H1 (cell line): ENCODE measurements around the gene NHEJ1. TPM values are rescaled to one million over a fixed set of nuclear protein-coding genes. Genes with fewer than 3 reads are reported as not detected.

ENCODE experiments used
- CTCF ChIA-PET: fragments of 300-600 bp; sonication (Branson Sonifier 250); formaldehyde crosslinking; loops from one replicate; lab custom pipeline; 2021; ENCODE audit not compliant: partially characterized antibody; lab: Charles Lee
- POLR2A ChIA-PET: fragments of 300-600 bp; sonication (Branson Sonifier 250); formaldehyde crosslinking; loops from one replicate; lab custom pipeline; 2021; ENCODE audit warnings: inconsistent platforms; ENCODE audit not compliant: partially characterized antibody; lab: Charles Lee
- DNase-seq, 2 experiments: peaks; one replicate each; pipeline versions ENCODE4 v3.0.0 to v3.0.0-alpha.2; 2010 to 2022; ENCODE audit warnings: low spot score in 2 of 2, low read depth in 1 of 2, mixed read lengths in 1 of 2
- FAIRE-seq: peaks from 2 replicates; lab custom pipeline; 2011; peaks lifted over from hg19 to GRCh38; lab: Jason Lieb, UNC
- H2AFZ ChIP-seq: 2 replicates; pipeline ENCODE4 v1.8.1; 2012; ENCODE audit warnings: low read length, inconsistent platforms
- H2AK5ac ChIP-seq: 2 replicates; pipeline ENCODE4 v1.6.1; 2013; ENCODE audit warnings: low read depth, low read length
- H2BK120ac ChIP-seq: replicated peaks from 2 replicates; pipeline ENCODE3; 2013; ENCODE audit warnings: low read depth, low read length, inconsistent platforms
- H2BK12ac ChIP-seq: 2 replicates; pipeline ENCODE4 v1.6.1; 2013; ENCODE audit warnings: low read depth, low read length
- H2BK15ac ChIP-seq: 2 replicates; pipeline ENCODE4 v1.6.1; 2013; ENCODE audit warnings: low read length
- H2BK20ac ChIP-seq: 2 replicates; pipeline ENCODE4 v1.6.1; 2013; ENCODE audit warnings: low read length
- H2BK5ac ChIP-seq: 2 replicates; pipeline ENCODE4 v1.6.1; 2013; ENCODE audit warnings: low read depth, low read length
- H3K14ac ChIP-seq: 2 replicates; pipeline ENCODE4 v1.6.1; 2013; ENCODE audit warnings: inconsistent platforms; ENCODE audit not compliant: insufficient read length
- H3K18ac ChIP-seq: 2 replicates; pipeline ENCODE4 v1.6.1; 2013; ENCODE audit warnings: low read length; ENCODE audit errors: extremely low read depth
- H3K23ac ChIP-seq: 2 replicates; pipeline ENCODE4 v1.6.1; 2013; ENCODE audit warnings: inconsistent platforms; ENCODE audit not compliant: insufficient read length
- H3K23me2 ChIP-seq: 2 replicates; pipeline ENCODE4 v1.6.1; 2013; ENCODE audit warnings: low read depth, low read length
- H3K27ac ChIP-seq: 2 replicates; pipeline ENCODE4 v1.6.1; 2011; ENCODE audit warnings: low read depth, low read length, inconsistent platforms
- H3K27me3 ChIP-seq, 4 experiments: replicated peaks in 1 of 4; 1 replicate in 1 of 4; 2 replicates in 3 of 4; pipeline versions ENCODE4 v1.6.1 to v1.8.1; 2011 to 2013; ENCODE audit warnings: low read length in 3 of 4, mild to moderate bottlenecking in 3 of 4, inconsistent platforms in 2 of 4, mixed read lengths in 2 of 4, moderate library complexity in 1 of 4; ENCODE audit not compliant: control insufficient read depth in 3 of 4, insufficient read depth in 3 of 4; ENCODE audit errors: extremely low read depth in 1 of 4
- H3K36me3 ChIP-seq, 4 experiments: 2 replicates each; pipeline versions ENCODE4 v1.6.1 to v1.8.1; 2011 to 2013; ENCODE audit warnings: mild to moderate bottlenecking in 4 of 4, low read length in 3 of 4, moderate library complexity in 2 of 4, control low read depth in 1 of 4, inconsistent platforms in 1 of 4; ENCODE audit not compliant: insufficient read depth in 4 of 4, control insufficient read depth in 2 of 4
- H3K4ac ChIP-seq: replicated peaks from 2 replicates; pipeline ENCODE3; 2013; ENCODE audit warnings: low read length, low read depth, mixed read lengths, inconsistent platforms; ENCODE audit not compliant: insufficient read length
- H3K4me1 ChIP-seq, 4 experiments: replicated peaks in 1 of 4; 1 replicate in 1 of 4; 2 replicates in 3 of 4; pipeline versions ENCODE4 v1.6.1 to v1.8.1; 2011 to 2013; ENCODE audit warnings: low read length in 3 of 4, inconsistent platforms in 2 of 4, mixed read lengths in 1 of 4; ENCODE audit not compliant: insufficient read depth in 4 of 4, control insufficient read depth in 3 of 4
- H3K4me2 ChIP-seq, 2 experiments: 2 replicates each; pipeline versions ENCODE4 v1.6.1 to v1.8.1; 2011 to 2013; ENCODE audit warnings: low read depth in 2 of 2, low read length in 2 of 2, control low read depth in 1 of 2, inconsistent platforms in 1 of 2, mild to moderate bottlenecking in 1 of 2; ENCODE audit not compliant: insufficient read depth in 1 of 2
- H3K4me3 ChIP-seq, 4 experiments: fragments of 200-600, 300-600 bp in 1 of 4; sonication (generic), shearing (Covaris generic), sonication (Bioruptor Twin) in 1 of 4; 2 replicates each; pipeline versions ENCODE4 v1.5.1 to v1.8.1; 2011 to 2016; ENCODE audit warnings: low read length in 4 of 4, low read depth in 3 of 4, control low read depth in 2 of 4, inconsistent platforms in 2 of 4, mild to moderate bottlenecking in 2 of 4, mixed read lengths in 1 of 4, moderate library complexity in 1 of 4; ENCODE audit not compliant: insufficient read depth in 2 of 4; ENCODE audit errors: extremely low read depth in 1 of 4
- H3K56ac ChIP-seq: replicated peaks from 2 replicates; pipeline ENCODE3; 2013; ENCODE audit warnings: low read depth, mild to moderate bottlenecking, mixed read lengths, low read length, inconsistent platforms; ENCODE audit not compliant: insufficient read length
- H3K79me1 ChIP-seq: 2 replicates; pipeline ENCODE4 v1.6.1; 2013; ENCODE audit warnings: low read depth, low read length, control low read depth
- H3K79me2 ChIP-seq, 2 experiments: 2 replicates each; pipeline versions ENCODE4 v1.6.1 to v1.8.1; 2012 to 2013; ENCODE audit warnings: low read length in 2 of 2, mild to moderate bottlenecking in 2 of 2, inconsistent platforms in 1 of 2; ENCODE audit not compliant: insufficient read depth in 2 of 2, control insufficient read depth in 1 of 2
- H3K9ac ChIP-seq, 4 experiments: replicated peaks in 1 of 4; 1 replicate in 1 of 4; 2 replicates in 3 of 4; pipeline versions ENCODE4 v1.6.1 to v1.8.1; 2011 to 2013; ENCODE audit warnings: low read depth in 3 of 4, low read length in 3 of 4, control low read depth in 2 of 4, mild to moderate bottlenecking in 2 of 4, moderate library complexity in 2 of 4, inconsistent platforms in 1 of 4; ENCODE audit errors: extremely low read depth in 1 of 4
- H3K9me3 ChIP-seq, 2 experiments: 2 replicates each; pipeline versions ENCODE4 v1.6.1 to v1.8.1; 2012 to 2013; ENCODE audit warnings: mild to moderate bottlenecking in 2 of 2, moderate library complexity in 2 of 2, control low read depth in 1 of 2, inconsistent platforms in 1 of 2, low read depth in 1 of 2, low read length in 1 of 2, mixed read lengths in 1 of 2; ENCODE audit not compliant: insufficient read depth in 2 of 2
- H4K20me1 ChIP-seq, 2 experiments: replicated peaks in 1 of 2; 2 replicates each; pipeline versions ENCODE3 to v1.8.1; 2011 to 2013; ENCODE audit warnings: inconsistent platforms in 2 of 2, low read length in 2 of 2, mild to moderate bottlenecking in 1 of 2; ENCODE audit not compliant: insufficient read depth in 2 of 2, control insufficient read depth in 1 of 2
- H4K5ac ChIP-seq: 2 replicates; pipeline ENCODE4 v1.6.1; 2013; ENCODE audit warnings: low read length, low read depth, mixed read lengths, inconsistent platforms; ENCODE audit not compliant: insufficient read length
- H4K8ac ChIP-seq: 2 replicates; pipeline ENCODE4 v1.8.0; 2013; ENCODE audit warnings: mild to moderate bottlenecking, moderate library complexity, low read length, inconsistent platforms; ENCODE audit not compliant: insufficient read depth; ENCODE audit errors: extremely low read depth
- H4K91ac ChIP-seq: replicated peaks from 2 replicates; pipeline ENCODE3; 2013; ENCODE audit warnings: low read length, mixed read lengths, inconsistent platforms; ENCODE audit not compliant: insufficient read length
- CREB1 ChIP-seq: IDR thresholded peaks from 2 replicates; pipeline ENCODE4 v1.6.1; 2012; ENCODE audit warnings: inconsistent platforms
- HDAC6 ChIP-seq: IDR thresholded peaks from one replicate; pipeline ENCODE4 v1.7.1; 2012; ENCODE audit warnings: low read depth, mild to moderate bottlenecking, inconsistent platforms, low read length, moderate library complexity
- JUN ChIP-seq: IDR thresholded peaks from 2 replicates; pipeline ENCODE4 v1.6.1; 2011; ENCODE audit warnings: low read depth, mild to moderate bottlenecking, improper control_type of control experiment, low read length
- NANOG ChIP-seq: IDR thresholded peaks from 2 replicates; pipeline ENCODE4 v1.6.1; 2011; ENCODE audit warnings: low read length, low read depth, mild to moderate bottlenecking, inconsistent platforms; ENCODE audit not compliant: insufficient read depth, poor library complexity, severe bottlenecking
- TBP ChIP-seq: IDR thresholded peaks from 2 replicates; pipeline ENCODE4 v1.6.1; 2011; ENCODE audit warnings: low read depth, low read length, improper control_type of control experiment
- WGBS, 2 experiments: shearing (Covaris generic) in 1 of 2; methylation state at CpG; one replicate each; pipeline versions ENCODE4 v1.1.6 to v1.1.7; 2013 to 2015; ENCODE audit warnings: low lambda C conversion rate in 2 of 2, mixed read lengths in 2 of 2, inconsistent platforms in 1 of 2, low coverage in 1 of 2, missing lambda C conversion rate in 1 of 2; ENCODE audit not compliant: insufficient replicate concordance in 2 of 2, insufficient coverage in 1 of 2, insufficient read length in 1 of 2; ENCODE audit errors: extremely low coverage in 1 of 2, missing lambda C conversion rate in 1 of 2; 5-methylcytosine and 5-hydroxymethylcytosine counted together
- polyA plus RNA-seq, 7 experiments: library from polyadenylated mRNA; depleted of rRNA in 3 of 7; stranded (reverse) in 5 of 7; unstranded in 2 of 7; fragments of >200 nt in 5 of 7; fragments of 200-250 nt in 2 of 7; gene quantifications; 1 replicate in 5 of 7; 2 replicates in 1 of 7; 4 replicates in 1 of 7; pipeline versions ENCODE4 v1.2.1 to v1.2.3, GENCODE V29; 2011 to 2013; ENCODE audit warnings: missing spikeins in 2 of 7, mixed read lengths in 2 of 7
- total RNA-seq: library from RNA; stranded (reverse); fragmentation: NEBNext Ultra II Directional; extraction: Animal tissue kit (Norgen Biotek cat#: 25700); gene quantifications from 2 replicates; pipeline ENCODE4 v1.2.1, GENCODE V29; 2021

Gene NHEJ1
- total and polyA plus RNA-seq, 2 of the 8 experiments (the other 6 are each of a cell fraction or from before 2014, with no cell fraction given) = 22.7 to 24.1 TPM

DNA sequence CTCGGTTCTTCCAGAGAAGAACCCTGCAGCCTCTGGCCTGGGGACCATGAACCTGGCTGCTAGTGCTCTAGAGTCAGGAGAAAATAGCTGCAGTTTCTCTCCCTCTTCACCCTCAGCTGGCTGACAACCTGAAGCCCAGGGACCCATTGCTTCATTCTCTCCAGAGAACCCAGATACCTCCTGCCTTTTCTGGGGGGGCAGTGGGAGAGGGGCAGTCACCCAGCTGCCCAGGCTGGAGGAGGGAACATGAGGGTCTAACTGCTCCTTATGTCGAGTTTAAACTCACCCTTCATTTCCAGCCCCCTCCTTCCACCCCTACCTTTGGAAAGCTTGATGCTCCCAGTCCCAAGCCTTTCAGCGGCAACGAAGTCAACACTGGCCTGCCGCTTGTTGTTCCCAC is 38.4 kb upstream of the NHEJ1 start:
- H3K27me3 ChIP-seq = no peaks in the 10 kb centered on the region
- FAIRE-seq (no peak), DNase-seq (no peak)
- 85% methylated on average over 5 of the region's 5 CpGs; no CpG with 5 or more reads in 1 of the 2 experiments for whole genome bisulfite sequencing, 2 experiments
- POLR2A ChIA-PET = interaction anchor here (1.2 to 1.3 kb wide), 2 partner anchors 18 to 31 kb away, joined by 3 to 4 read pairs; partner anchors contain the start of genes ANKZF1 and ATG9A
- no peak overlapping the region for H2BK12ac ChIP-seq
- no peak overlapping the region for H3K56ac ChIP-seq
- TF ChIP-seq NANOG (no peak), HDAC6 (no peak), CREB1 (no peak), TBP (no peak), JUN (no peak)
- H3K9ac ChIP-seq = no peak overlapping the region; a peak in 1 of 7 replicates
- no peaks in the 10 kb centered on the region for H3K23me2 ChIP-seq
- H3K4me3 ChIP-seq = no peak overlapping the region
- H3K4me1 ChIP-seq = no peaks in the 10 kb centered on the region
- H4K20me1 ChIP-seq = no peaks in the 10 kb centered on the region
- H2BK20ac ChIP-seq = no peak overlapping the region
- H3K14ac ChIP-seq = no peak overlapping the region
- H3K9me3 ChIP-seq = no peaks in the 10 kb centered on the region; a peak in 1 of 4 replicates
- peak overlapping the region; percentile 5; the same call in 1 of the 2 replicates for H2AFZ ChIP-seq
- no peak overlapping the region for H4K8ac ChIP-seq
- H3K79me1 ChIP-seq = no peaks in the 10 kb centered on the region
- no peak overlapping the region for H3K4me2 ChIP-seq
- H3K18ac ChIP-seq = no peak overlapping the region
- no peak overlapping the region for H4K91ac ChIP-seq
- no peak overlapping the region for H3K23ac ChIP-seq
- H2BK15ac ChIP-seq = no peak overlapping the region; the same call in 1 of the 2 replicates
- no peak overlapping the region for H2BK5ac ChIP-seq
- no peak overlapping the region for H4K5ac ChIP-seq
- H3K79me2 ChIP-seq = no peaks in the 10 kb centered on the region
- H2AK5ac ChIP-seq = no peak overlapping the region
- CTCF ChIA-PET = interaction anchor here (0.6 to 3.5 kb wide), 4 partner anchors 19 to 173 kb away, joined by 3 to 9 read pairs (median 6); no protein-coding TSS in a partner anchor
- H2BK120ac ChIP-seq = no peak overlapping the region
- H3K36me3 ChIP-seq = no peaks in the 10 kb centered on the region
- no peak overlapping the region for H3K27ac ChIP-seq
- H3K4ac ChIP-seq = no peak overlapping the region
